ENCODE results near the gene ATG2B. TPM values are rescaled to one million over a fixed set of nuclear protein-coding genes. Genes with fewer than 3 reads are reported as not detected.
"Not testable (repeated sequence)": the region's sequence is repeated elsewhere in the genome, so short reads cannot be mapped to it uniquely, and the experiment has no call there.

ATG2B gene
- total and polyA plus RNA-seq, 10 of the 15 experiments (the other 5 are each of a cell fraction or from before 2014, with no cell fraction given): 0.84 to 15.4 (median 9.9) TPM

DNA sequence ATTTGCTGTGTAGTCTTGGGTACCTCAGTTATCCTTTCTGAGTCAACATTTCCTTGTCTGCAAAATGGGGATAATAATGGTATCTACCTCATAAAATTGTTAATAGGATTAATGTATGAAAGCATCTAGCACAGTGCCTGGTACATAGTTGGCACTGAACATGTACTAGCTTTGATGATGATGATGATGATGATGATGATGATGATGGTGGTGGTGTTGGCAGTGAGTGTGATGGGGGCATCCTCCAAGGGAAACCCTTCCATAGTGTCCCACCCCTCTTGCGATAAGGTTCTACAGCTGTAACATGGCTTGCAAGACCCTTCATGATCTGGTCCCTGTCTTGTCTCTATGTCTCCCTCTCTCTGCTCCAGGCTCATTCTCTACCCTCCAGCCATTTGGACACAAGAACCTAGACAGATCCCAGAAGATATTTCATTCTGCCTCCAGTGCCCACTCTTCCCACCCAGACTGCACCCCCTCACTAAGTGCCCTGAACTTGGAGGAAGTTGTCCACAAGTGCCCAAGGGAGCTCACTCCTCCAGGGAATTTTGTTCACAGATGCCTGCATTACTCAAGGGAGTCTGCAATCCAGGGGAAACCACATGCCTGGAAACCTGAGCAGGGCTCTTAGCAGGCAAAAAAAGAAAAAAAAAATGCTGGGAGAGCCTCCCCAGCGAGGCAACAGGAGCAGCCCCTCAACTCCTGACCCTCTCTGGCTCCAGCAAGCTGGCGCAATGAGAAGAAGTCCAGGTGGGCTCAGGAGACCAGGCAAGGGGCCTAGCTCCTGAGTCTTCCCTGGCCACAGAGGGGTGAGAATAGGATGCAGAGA, 117.2 kb downstream of the ATG2B start:
- TF ChIP-seq YY1 (IDR thresholded peaks at IDR 0.05; ENCODE audit: low read depth, low read length): no peak
- no peak for TF ChIP-seq RBBP5 (conservative IDR thresholded peaks at IDR 0.05)
- no peak for TF ChIP-seq RAD21 (IDR thresholded peaks at IDR 0.05; ENCODE audit: insufficient read depth, low read depth, low read length)
- no peak for TF ChIP-seq GABPA (IDR thresholded peaks at IDR 0.05; ENCODE audit: low read depth)
- TF ChIP-seq SMAD1 (IDR thresholded peaks at IDR 0.05; ENCODE audit: low read depth, partially characterized antibody): no peak
- TF ChIP-seq ZNF622 (IDR thresholded peaks at IDR 0.05): no peak
- TF ChIP-seq, protein P1, sequence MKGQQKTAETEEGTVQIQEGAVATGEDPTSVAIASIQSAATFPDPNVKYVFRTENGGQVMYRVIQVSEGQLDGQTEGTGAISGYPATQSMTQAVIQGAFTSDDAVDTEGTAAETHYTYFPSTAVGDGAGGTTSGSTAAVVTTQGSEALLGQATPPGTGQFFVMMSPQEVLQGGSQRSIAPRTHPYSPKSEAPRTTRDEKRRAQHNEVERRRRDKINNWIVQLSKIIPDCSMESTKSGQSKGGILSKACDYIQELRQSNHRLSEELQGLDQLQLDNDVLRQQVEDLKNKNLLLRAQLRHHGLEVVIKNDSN (IDR thresholded peaks at IDR 0.05; ENCODE audit: borderline replicate concordance, extremely low read length, insufficient read depth, low read depth, low read length): no peak
- no peaks in the 10 kb centered on the region for H3K4me1 ChIP-seq (ENCODE audit: control insufficient read depth, insufficient read depth, low read length)
- H3K4me2 ChIP-seq (ENCODE audit: control insufficient read depth, insufficient read depth): no peak overlapping the region
- in situ Hi-C loops (cut with MboI): no loop called here
- H3K9ac ChIP-seq (ENCODE audit: control insufficient read depth, insufficient read depth, low read length): no peak overlapping the region
- ChIA-PET RAD21 (ENCODE audit: unreplicated experiment) (no interaction called here), CTCF (no interaction called here), SMC1A (ENCODE audit: uncharacterized antibody, unreplicated experiment) (no interaction called here), POLR2A (no interaction called here)
- FAIRE-seq (peak; percentile 13), ATAC-seq (no peak), DNase-seq (ENCODE audit: low read depth, low spot score) (no peak)
- no peaks in the 10 kb centered on the region for H3K36me3 ChIP-seq (ENCODE audit: control insufficient read depth in 2 of 2, insufficient read depth in 2 of 2, low read length in 1 of 2)
- no peak overlapping the region for H2AFZ ChIP-seq (ENCODE audit: control insufficient read depth, low read depth, low read length)
- intact Hi-C loops (cut with micrococcal nuclease; ENCODE audit: unreplicated experiment): no loop called here
- no peaks in the 10 kb centered on the region for H3K27me3 ChIP-seq (replicated peaks in 1 of 2; ENCODE audit: control insufficient read depth in 2 of 2, insufficient read depth in 2 of 2, low read length in 1 of 2)
- no peaks in the 10 kb centered on the region for H3K9me3 ChIP-seq (replicated peaks; ENCODE audit: control insufficient read depth, insufficient read depth, low read length)
- BruUV-seq (replicated peaks): no TSS peak
- no peak overlapping the region for H3K4me3 ChIP-seq
- H4K20me1 ChIP-seq (ENCODE audit: control insufficient read depth, insufficient read depth): no peaks in the 10 kb centered on the region
- H3K27ac ChIP-seq (ENCODE audit: control insufficient read depth, insufficient read depth): no peak overlapping the region
- WGBS (ENCODE audit: insufficient coverage, insufficient replicate concordance, low lambda C conversion rate, missing lambda C conversion rate): 62% methylated on average over 3 of the region's 3 CpGs
- no peaks in the 10 kb centered on the region for H3K79me2 ChIP-seq (ENCODE audit: control insufficient read depth, insufficient read depth, low read length)

DNA sequence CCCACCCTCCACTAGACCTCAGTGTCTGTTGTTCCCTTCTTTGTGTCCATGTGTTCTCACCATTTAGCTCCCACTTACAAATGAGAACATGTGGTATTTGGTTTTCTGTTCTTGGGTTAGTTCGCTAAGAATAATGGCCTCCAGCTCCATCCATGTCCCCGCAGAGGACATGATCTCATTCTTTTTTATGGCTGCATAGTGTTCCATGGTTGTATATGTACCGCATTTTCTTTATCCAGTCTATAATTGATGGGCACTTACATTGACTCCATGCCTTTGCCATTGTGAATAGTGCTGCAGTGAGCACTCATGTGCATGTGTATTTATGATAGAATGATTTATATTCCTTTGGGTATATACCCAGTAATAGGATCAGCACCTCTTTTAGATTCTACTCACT, 118.1 kb downstream of the ATG2B start:
- WGBS (ENCODE audit: insufficient coverage, insufficient replicate concordance, low lambda C conversion rate, missing lambda C conversion rate): 55% methylated on average over 3 of the region's 3 CpGs
- H3K4me3 ChIP-seq; ATAC-seq; intact Hi-C loops (cut with micrococcal nuclease; ENCODE audit: unreplicated experiment); SMC1A ChIA-PET (ENCODE audit: uncharacterized antibody, unreplicated experiment); RAD21 ChIA-PET (ENCODE audit: unreplicated experiment); H3K27ac ChIP-seq (ENCODE audit: control insufficient read depth, insufficient read depth); H3K4me1 ChIP-seq (ENCODE audit: control insufficient read depth, insufficient read depth, low read length); H3K79me2 ChIP-seq (ENCODE audit: control insufficient read depth, insufficient read depth, low read length); CTCF ChIA-PET; FAIRE-seq; H3K27me3 ChIP-seq (replicated peaks in 1 of 2; ENCODE audit: control insufficient read depth in 2 of 2, insufficient read depth in 2 of 2, low read length in 1 of 2); BruUV-seq (replicated peaks); H3K9ac ChIP-seq (ENCODE audit: control insufficient read depth, insufficient read depth, low read length); H3K4me2 ChIP-seq (ENCODE audit: control insufficient read depth, insufficient read depth); POLR2A ChIA-PET; H3K9me3 ChIP-seq (replicated peaks; ENCODE audit: control insufficient read depth, insufficient read depth, low read length); DNase-seq (ENCODE audit: low read depth, low spot score); in situ Hi-C loops (cut with MboI); H4K20me1 ChIP-seq (ENCODE audit: control insufficient read depth, insufficient read depth); H3K36me3 ChIP-seq (ENCODE audit: control insufficient read depth in 2 of 2, insufficient read depth in 2 of 2, low read length in 1 of 2); H2AFZ ChIP-seq (ENCODE audit: control insufficient read depth, low read depth, low read length): not testable (repeated sequence)
